ENCODE measurements around the gene GALNT17. TPM values are rescaled to one million over a fixed set of nuclear protein-coding genes. Genes with fewer than 3 reads are reported as not detected.

GALNT17 gene
- total RNA-seq, 1 donor from 2014 or later, result 95.3 TPM

- no peak for TF ChIP-seq CTCF (IDR thresholded peaks at IDR 0.05; ENCODE audit: borderline replicate concordance)
- H3K27me3 ChIP-seq (ENCODE audit: low read depth), result no peaks in the 10 kb centered on the region
- no peak for DNase-seq
- H3K4me1 ChIP-seq, result peaks cover 13% of the 10 kb centered on the region
- H3K9me3 ChIP-seq (replicated peaks), result peaks cover 14% of the 10 kb centered on the region
- H3K4me3 ChIP-seq, result no peak overlapping the region
- no peak overlapping the region for H3K27ac ChIP-seq (replicated peaks)
- intact Hi-C loops (cut with micrococcal nuclease), result no loop called here
- no peaks in the 10 kb centered on the region for H3K36me3 ChIP-seq
These were observed 563.2 kb downstream of the GALNT17 start for GRCh38 chr7:71695186-71695585.

DNA sequence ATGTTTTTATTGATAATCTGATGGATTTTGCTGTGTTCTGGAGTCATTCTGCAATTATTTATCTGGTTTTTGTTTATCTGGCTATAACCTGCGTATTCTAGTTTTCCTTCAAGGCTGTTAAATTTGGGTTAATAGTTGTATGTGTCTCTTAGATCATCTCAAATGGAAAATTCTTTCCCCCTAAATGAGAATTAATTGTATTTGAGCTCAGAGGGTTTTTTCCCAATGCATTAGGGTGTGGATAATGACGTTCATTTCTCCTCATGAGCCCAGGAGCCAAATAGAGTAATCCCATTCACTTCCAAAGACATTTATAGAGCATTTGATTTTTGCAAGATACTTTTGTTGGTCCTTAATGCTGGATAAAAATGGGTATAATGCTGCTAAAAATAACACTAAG lies 564.6 kb downstream of the GALNT17 start:
- no peak for TF ChIP-seq CTCF (IDR thresholded peaks at IDR 0.05; ENCODE audit: borderline replicate concordance)

GRCh38 chr7:71697400-71697799 lies 565.5 kb downstream of the GALNT17 start:
- Histone ChIP-seq H3K9me3 (replicated peaks) (peaks cover 14% of the 10 kb centered on the region), H3K27me3 (ENCODE audit: low read depth) (no peaks in the 10 kb centered on the region), H3K36me3 (no peaks in the 10 kb centered on the region), H3K4me1 (peaks cover 7% of the 10 kb centered on the region), H3K4me3 (no peak overlapping the region), H3K27ac (replicated peaks) (no peak overlapping the region)
- intact Hi-C loops (cut with micrococcal nuclease), result no loop called here
- DNase-seq, result no peak
- TF ChIP-seq CTCF (IDR thresholded peaks at IDR 0.05; ENCODE audit: borderline replicate concordance), result no peak

More for the DNA sequence above, 564.6 kb downstream of the GALNT17 start:
- Histone ChIP-seq H3K27ac (replicated peaks) (no peak overlapping the region), H3K4me3 (no peak overlapping the region), H3K36me3 (no peaks in the 10 kb centered on the region), H3K27me3 (ENCODE audit: low read depth) (no peaks in the 10 kb centered on the region), H3K4me1 (peaks cover 9% of the 10 kb centered on the region), H3K9me3 (replicated peaks) (peaks cover 14% of the 10 kb centered on the region)
- intact Hi-C loops (cut with micrococcal nuclease), result no loop called here
- DNase-seq, result no peak

DNA sequence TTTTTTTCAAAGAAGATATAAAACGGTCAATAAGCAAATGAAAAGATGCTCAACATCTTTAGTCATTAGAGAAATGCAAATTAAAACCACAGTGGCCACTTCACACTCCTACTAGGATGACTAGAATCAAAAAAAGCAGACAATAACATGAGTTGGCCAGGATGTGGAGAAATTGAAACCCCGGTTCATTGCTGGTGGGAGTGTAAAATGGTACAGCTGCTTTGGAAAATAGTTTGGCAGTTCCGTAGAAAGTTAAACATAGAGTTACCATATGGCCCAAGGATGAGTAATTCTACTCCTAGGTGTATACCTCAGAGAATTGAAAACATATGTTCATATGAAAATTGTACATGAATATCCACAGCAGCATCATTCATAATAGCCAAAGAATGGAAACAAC lies 573.3 kb downstream of the GALNT17 start:
- Histone ChIP-seq H3K4me3 (no peak overlapping the region), H3K27me3 (ENCODE audit: low read depth) (no peaks in the 10 kb centered on the region), H3K36me3 (no peaks in the 10 kb centered on the region), H3K9me3 (replicated peaks) (peaks cover 4% of the 10 kb centered on the region), H3K4me1 (no peaks in the 10 kb centered on the region), H3K27ac (replicated peaks) (no peak overlapping the region)
- intact Hi-C loops (cut with micrococcal nuclease), result no loop called here
- no peak for DNase-seq
- no peak for TF ChIP-seq CTCF (IDR thresholded peaks at IDR 0.05; ENCODE audit: borderline replicate concordance)

DNA sequence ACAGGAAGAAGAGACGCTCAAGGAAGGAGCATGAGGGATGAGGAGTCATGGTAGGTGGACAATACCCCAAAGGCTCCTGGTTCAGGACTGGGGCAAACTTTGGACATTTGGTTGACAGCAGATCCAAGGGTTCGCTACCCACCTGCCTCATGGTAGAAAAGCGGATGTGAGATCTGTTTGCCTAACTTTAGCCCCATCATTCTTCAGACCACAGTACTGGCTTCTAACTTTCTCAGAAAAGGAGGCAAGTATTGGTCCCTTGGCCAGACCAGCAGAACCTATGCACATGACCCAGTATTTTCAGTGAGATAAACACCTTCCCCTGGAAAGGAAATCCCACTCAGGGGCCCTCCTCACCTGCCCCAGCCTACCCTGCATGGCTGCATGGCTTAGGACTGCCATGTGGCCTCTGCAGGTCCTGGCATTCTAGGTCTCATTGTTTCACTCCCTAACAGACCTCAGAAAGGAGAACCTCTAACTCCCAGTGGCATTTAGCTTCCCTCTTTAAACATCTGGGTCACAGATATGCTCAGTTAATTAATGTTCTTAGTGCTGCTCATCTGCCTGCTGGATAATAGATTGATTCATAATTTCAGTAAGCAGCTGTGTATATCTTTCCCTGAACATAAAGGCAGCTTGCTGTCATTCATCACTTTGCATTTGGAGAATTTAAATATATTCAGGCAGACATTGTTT lies 574.1 kb downstream of the GALNT17 start:
- Histone ChIP-seq H3K27me3 (ENCODE audit: low read depth) (no peaks in the 10 kb centered on the region), H3K27ac (replicated peaks) (no peak overlapping the region), H3K4me1 (no peaks in the 10 kb centered on the region), H3K4me3 (no peak overlapping the region), H3K9me3 (replicated peaks) (peaks cover 4% of the 10 kb centered on the region), H3K36me3 (no peaks in the 10 kb centered on the region)
- DNase-seq, result no peak
- intact Hi-C loops (cut with micrococcal nuclease), result no loop called here
- TF ChIP-seq CTCF (IDR thresholded peaks at IDR 0.05; ENCODE audit: borderline replicate concordance), result no peak
